Measurements from ENCODE around the gene LMNTD1.

- TF ChIP-seq NR1H2 (CRISPR knock-in tag; IDR thresholded peaks at IDR 0.05) (no peak), CTCF (IDR thresholded peaks at IDR 0.05) (no peak), CREB1 (CRISPR knock-in tag; IDR thresholded peaks at IDR 0.05) (no peak), AR (CRISPR knock-in tag; IDR thresholded peaks at IDR 0.05) (no peak), PRDM15 (CRISPR knock-in tag; IDR thresholded peaks at IDR 0.05) (no peak), MAX (CRISPR knock-in tag; IDR thresholded peaks at IDR 0.05) (no peak), MYBL2 (CRISPR knock-in tag; IDR thresholded peaks at IDR 0.05) (no peak), FOXP1 (CRISPR knock-in tag; IDR thresholded peaks at IDR 0.05; ENCODE audit: borderline replicate concordance) (no peak), E2F5 (CRISPR knock-in tag; IDR thresholded peaks at IDR 0.05) (no peak), AFF4 (CRISPR knock-in tag; IDR thresholded peaks at IDR 0.05; ENCODE audit: borderline replicate concordance) (no peak), TEAD1 (CRISPR knock-in tag; IDR thresholded peaks at IDR 0.05) (no peak)
Observed at GRCh38 chr12:25491396-25492325, 61.4 kb downstream of the LMNTD1 start.

Data from WTC11 (cell line).